ENCODE measurements around the gene DEXI.

The DEXI gene

DNA sequence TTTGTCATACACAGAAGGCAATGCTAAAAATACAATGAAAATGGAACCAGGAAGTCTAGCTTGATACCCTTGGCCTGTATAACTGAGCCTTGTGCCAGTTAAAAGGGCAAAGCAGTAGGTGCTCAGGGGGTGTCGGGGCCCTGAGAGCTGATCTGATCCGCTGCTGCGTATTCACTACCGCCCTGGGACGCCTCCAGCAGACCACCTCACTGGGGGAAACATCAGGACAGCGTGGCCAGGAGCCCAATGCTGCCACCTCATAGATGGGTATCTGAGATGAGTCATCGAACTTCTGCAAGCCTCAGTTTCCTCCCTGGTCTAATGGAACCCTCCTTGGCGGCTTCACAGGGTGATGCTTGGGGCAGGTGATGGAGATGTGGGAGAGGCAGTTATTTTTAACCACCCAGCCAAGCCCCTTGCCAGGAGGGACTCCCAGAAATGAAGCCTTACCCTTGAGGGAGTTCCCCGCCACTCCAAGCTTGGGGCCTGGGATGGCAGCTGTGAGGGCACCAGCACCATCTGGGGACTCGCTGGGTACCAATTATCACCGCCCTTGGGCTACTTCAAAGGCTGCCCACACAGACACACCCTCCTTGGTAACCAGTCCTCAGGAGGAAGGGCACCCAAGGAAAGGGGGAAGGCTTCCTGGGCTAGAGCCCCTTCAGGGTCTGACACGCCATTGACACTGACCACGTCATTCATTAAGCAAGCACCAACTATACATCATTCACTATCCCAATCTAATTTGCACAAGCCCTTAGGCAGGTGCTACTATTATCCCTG is 7.8 kb downstream of the DEXI start:
- Histone ChIP-seq H3K4me1 (peaks cover 40% of the 10 kb centered on the region), H3K79me2 (peaks cover 26% of the 10 kb centered on the region), H3K9me3 (ENCODE audit: control insufficient read depth, low read length) (no peaks in the 10 kb centered on the region), H2AFZ (no peak overlapping the region), H3K27ac (no peak overlapping the region), H3K36me3 (ENCODE audit: control insufficient read depth, insufficient read depth, low read length) (no peaks in the 10 kb centered on the region), H3K4me3 (ENCODE audit: low read depth, low read length) (no peak overlapping the region), H3K9ac (no peak overlapping the region), H3K4me2 (ENCODE audit: low read length) (no peak overlapping the region), H3K27me3 (ENCODE audit: control insufficient read depth, insufficient read depth, low read length) (no peaks in the 10 kb centered on the region)
- TF ChIP-seq CTCF (IDR thresholded peaks at IDR 0.05) = no peak

DNA sequence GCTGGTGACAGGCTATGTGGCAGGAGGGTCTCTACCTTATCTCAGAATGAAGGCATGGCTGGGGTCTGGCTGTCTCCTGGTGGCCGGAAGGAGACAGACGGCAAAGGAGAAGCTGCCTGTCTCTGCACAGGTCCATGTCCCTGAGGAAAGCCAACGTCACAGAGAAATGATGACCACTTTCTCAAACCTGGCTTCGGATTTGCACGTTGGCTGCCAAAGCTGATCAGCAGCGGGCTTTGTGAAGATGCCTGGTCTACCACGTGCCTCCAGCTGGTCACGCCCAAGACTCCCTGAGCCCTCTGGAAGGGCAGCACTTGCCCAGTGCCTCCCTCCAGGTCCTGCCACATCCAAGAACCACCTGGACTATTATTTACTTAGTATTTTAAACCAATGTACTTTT is 8.4 kb downstream of the DEXI start:
- Histone ChIP-seq H3K4me1 (peaks cover 36% of the 10 kb centered on the region), H2AFZ (no peak overlapping the region), H3K36me3 (ENCODE audit: control insufficient read depth, insufficient read depth, low read length) (no peaks in the 10 kb centered on the region), H3K4me3 (ENCODE audit: low read depth, low read length) (no peak overlapping the region), H3K9ac (no peak overlapping the region), H3K27ac (no peak overlapping the region), H3K79me2 (peaks cover 26% of the 10 kb centered on the region), H3K4me2 (ENCODE audit: low read length) (no peak overlapping the region), H3K9me3 (ENCODE audit: control insufficient read depth, low read length) (no peaks in the 10 kb centered on the region), H3K27me3 (ENCODE audit: control insufficient read depth, insufficient read depth, low read length) (no peaks in the 10 kb centered on the region)
- TF ChIP-seq CTCF (IDR thresholded peaks at IDR 0.05) = no peak

DNA sequence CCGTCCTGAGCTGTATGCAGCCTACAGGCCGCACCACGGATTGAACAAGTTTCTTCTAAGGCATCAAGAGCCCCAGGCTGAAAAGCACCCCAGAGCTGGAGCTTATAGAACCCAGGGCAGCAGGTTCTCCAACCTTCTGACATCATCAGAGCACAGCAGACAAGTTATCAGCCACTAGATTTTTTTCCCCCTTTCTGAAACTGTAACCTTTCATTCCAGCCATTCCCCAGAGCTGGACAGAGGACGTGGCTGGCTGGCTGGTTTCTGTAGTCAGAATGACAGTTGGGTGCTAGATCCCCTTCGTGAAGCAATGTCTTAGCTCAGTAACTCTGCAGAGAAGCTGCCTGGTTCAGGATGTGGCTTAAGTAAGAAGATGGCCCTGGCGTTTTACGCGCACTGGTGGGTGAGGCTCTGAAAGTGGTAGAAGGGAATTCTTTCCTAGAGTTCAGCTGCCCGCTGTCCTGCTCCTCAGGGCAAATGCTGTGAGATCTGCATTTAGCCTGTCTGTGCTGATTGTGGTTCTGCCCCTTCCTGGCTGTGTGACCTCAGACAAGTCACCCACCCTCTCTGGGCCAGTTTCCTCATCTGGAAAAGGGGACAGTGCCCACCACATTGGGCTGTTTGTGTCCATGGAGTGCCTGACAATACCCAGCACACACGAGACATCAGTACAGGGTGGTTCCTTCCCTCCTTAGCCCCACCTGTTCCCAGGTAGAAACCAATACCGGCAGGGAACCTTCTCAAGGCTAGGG is 9.1 kb downstream of the DEXI start:
- Histone ChIP-seq H3K4me3 (ENCODE audit: low read depth, low read length) (no peak overlapping the region), H2AFZ (no peak overlapping the region), H3K4me2 (ENCODE audit: low read length) (no peak overlapping the region), H3K9me3 (ENCODE audit: control insufficient read depth, low read length) (no peaks in the 10 kb centered on the region), H3K36me3 (ENCODE audit: control insufficient read depth, insufficient read depth, low read length) (no peaks in the 10 kb centered on the region), H3K79me2 (peaks cover 26% of the 10 kb centered on the region), H3K27me3 (ENCODE audit: control insufficient read depth, insufficient read depth, low read length) (no peaks in the 10 kb centered on the region), H3K27ac (no peak overlapping the region), H3K9ac (no peak overlapping the region), H3K4me1 (peaks cover 30% of the 10 kb centered on the region)
- TF ChIP-seq CTCF (IDR thresholded peaks at IDR 0.05) = no peak

GRCh38 chr16:10931977-10932632 is 10.2 kb downstream of the DEXI start:
- H3K4me3 ChIP-seq (ENCODE audit: low read depth, low read length) = no peak overlapping the region
- no peak for TF ChIP-seq CTCF (IDR thresholded peaks at IDR 0.05)
- H3K79me2 ChIP-seq = peaks cover 26% of the 10 kb centered on the region
- no peaks in the 10 kb centered on the region for H3K27me3 ChIP-seq (ENCODE audit: control insufficient read depth, insufficient read depth, low read length)
- no peaks in the 10 kb centered on the region for H3K36me3 ChIP-seq (ENCODE audit: control insufficient read depth, insufficient read depth, low read length)
- H3K27ac ChIP-seq = no peak overlapping the region
- H3K4me2 ChIP-seq (ENCODE audit: low read length) = no peak overlapping the region
- H2AFZ ChIP-seq = no peak overlapping the region
- no peak overlapping the region for H3K9ac ChIP-seq
- no peaks in the 10 kb centered on the region for H3K9me3 ChIP-seq (ENCODE audit: control insufficient read depth, low read length)
- peaks cover 20% of the 10 kb centered on the region for H3K4me1 ChIP-seq

Measured in parathyroid adenoma (tissue), 2 donors.